NCI-H524 treated with DMSO at 0.1 percent for 48 hours (cell line): ENCODE data around the gene ZSCAN9.

ENCODE experiments used
- DNase-seq: peaks from one replicate; lab custom pipeline; 2025; lab: John Stamatoyannopoulos, UW

The ZSCAN9 gene

GRCh38 chr6:28266962-28267694, 42.1 kb downstream of the ZSCAN9 start, which contains the start of gene ZSCAN26:
ZSCAN26 (plus strand) TSS chr6:28267143; CDS start chr6:28271920, 4,777 bp downstream.
- peak; percentile 42 for DNase-seq

- no peak for DNase-seq
Observed at GRCh38 chr6:28267695-28268059, 42.6 kb downstream of the ZSCAN9 start.

- no peak for DNase-seq
Observed at GRCh38 chr6:28269492-28269891, 44.4 kb downstream of the ZSCAN9 start.

GRCh38 chr6:28274888-28275287, 49.8 kb downstream of the ZSCAN9 start:
- DNase-seq = no peak

GRCh38 chr6:28277746-28278145, 52.7 kb downstream of the ZSCAN9 start:
- DNase-seq = no peak

- no peak for DNase-seq
Observed at GRCh38 chr6:28280595-28281287, 55.7 kb downstream of the ZSCAN9 start.

- peak; percentile 33 for DNase-seq
Observed at GRCh38 chr6:28281288-28282064, 56.4 kb downstream of the ZSCAN9 start, which contains the start of gene PGBD1. PGBD1 (plus strand) TSS chr6:28281572; CDS start chr6:28283814, 2,242 bp downstream.

- no peak for DNase-seq
Observed at GRCh38 chr6:28282926-28283325, 57.9 kb downstream of the ZSCAN9 start.
